H9 (cell line): ENCODE results near the gene ZNF423. TPM values are rescaled to one million over a fixed set of nuclear protein-coding genes. Genes with fewer than 3 reads are reported as not detected.

Experiments used
- DNase-seq: peaks from one replicate; pipeline ENCODE4 v3.0.0-alpha.2; 2017
- H2AFZ ChIP-seq: one replicate; pipeline ENCODE4 v1.6.1; 2013; ENCODE audit warnings: mild to moderate bottlenecking, low read length, control low read depth, moderate library complexity
- H2AK5ac ChIP-seq: 2 replicates; pipeline ENCODE4 v1.6.1; 2013; ENCODE audit warnings: low read length, control low read depth, mixed read lengths; ENCODE audit not compliant: insufficient read length
- H2BK120ac ChIP-seq: one replicate; pipeline ENCODE4 v1.6.1; 2013; ENCODE audit warnings: low read depth, mild to moderate bottlenecking, low read length, control low read depth, inconsistent platforms; ENCODE audit not compliant: poor library complexity, severe bottlenecking
- H2BK12ac ChIP-seq: 2 replicates; pipeline ENCODE4 v1.6.1; 2013; ENCODE audit warnings: low read length, control low read depth, mixed read lengths, low read depth; ENCODE audit not compliant: insufficient read length
- H2BK15ac ChIP-seq: 2 replicates; pipeline ENCODE4 v1.6.1; 2013; ENCODE audit warnings: low read depth, low read length, control low read depth
- H2BK20ac ChIP-seq: one replicate; pipeline ENCODE4 v1.6.1; 2013; ENCODE audit warnings: low read depth, mild to moderate bottlenecking, low read length, control low read depth, inconsistent platforms; ENCODE audit not compliant: poor library complexity, severe bottlenecking
- H2BK5ac ChIP-seq: 2 replicates; pipeline ENCODE4 v1.6.1; 2013; ENCODE audit warnings: low read length, control low read depth, mixed read lengths; ENCODE audit not compliant: insufficient read length
- H3K14ac ChIP-seq: 2 replicates; pipeline ENCODE4 v1.6.1; 2013; ENCODE audit warnings: low read length, control low read depth; ENCODE audit not compliant: insufficient read depth
- H3K18ac ChIP-seq: 2 replicates; pipeline ENCODE4 v1.6.1; 2013; ENCODE audit warnings: low read depth, mild to moderate bottlenecking, mixed read lengths, low read length, control low read depth; ENCODE audit not compliant: insufficient read length
- H3K23ac ChIP-seq: 2 replicates; pipeline ENCODE4 v1.6.1; 2013; ENCODE audit warnings: low read length, control low read depth, mixed read lengths, low read depth; ENCODE audit not compliant: insufficient read length
- H3K23me2 ChIP-seq: 2 replicates; pipeline ENCODE4 v1.6.1; 2013; ENCODE audit warnings: low read depth, mild to moderate bottlenecking, mixed read lengths, low read length, control low read depth; ENCODE audit not compliant: insufficient read length, poor library complexity, severe bottlenecking
- H3K27ac ChIP-seq: 2 replicates; pipeline ENCODE4 v1.5.1; 2013; ENCODE audit warnings: low read length, control low read depth, mixed read lengths, low read depth; ENCODE audit not compliant: insufficient read length
- H3K27me3 ChIP-seq: 2 replicates; pipeline ENCODE4 v1.6.1; 2013; ENCODE audit warnings: low read length, control low read depth, inconsistent platforms; ENCODE audit not compliant: insufficient read depth
- H3K4ac ChIP-seq: 2 replicates; pipeline ENCODE4 v1.6.1; 2013; ENCODE audit warnings: low read depth, mild to moderate bottlenecking, control low read depth, inconsistent platforms, low read length, moderate library complexity
- H3K4me1 ChIP-seq: 2 replicates; pipeline ENCODE4 v1.6.1; 2013; ENCODE audit warnings: low read length, control low read depth, inconsistent platforms; ENCODE audit not compliant: insufficient read depth
- H3K4me2 ChIP-seq: 2 replicates; pipeline ENCODE4 v1.6.1; 2013; ENCODE audit warnings: low read length, control low read depth, mixed read lengths; ENCODE audit not compliant: insufficient read length, insufficient read depth
- H3K56ac ChIP-seq: 2 replicates; pipeline ENCODE4 v1.6.1; 2013; ENCODE audit warnings: low read depth, mild to moderate bottlenecking, mixed read lengths, low read length, control low read depth; ENCODE audit not compliant: insufficient read length
- H3K79me1 ChIP-seq: 2 replicates; pipeline ENCODE4 v1.6.1; 2013; ENCODE audit warnings: low read depth, mild to moderate bottlenecking, moderate library complexity, low read length, control low read depth, inconsistent platforms; ENCODE audit not compliant: insufficient read depth, poor library complexity, severe bottlenecking
- H3K79me2 ChIP-seq: 2 replicates; pipeline ENCODE4 v1.6.1; 2013; ENCODE audit warnings: low read length, control low read depth, inconsistent platforms; ENCODE audit not compliant: insufficient read depth
- H3K9ac ChIP-seq: 2 replicates; pipeline ENCODE4 v1.6.1; 2013; ENCODE audit warnings: low read length, control low read depth, mixed read lengths; ENCODE audit not compliant: insufficient read length; ENCODE audit errors: extremely low read depth
- H3K9me3 ChIP-seq: one replicate; pipeline ENCODE4 v1.6.1; 2013; ENCODE audit warnings: low read depth, low read length, inconsistent platforms; ENCODE audit not compliant: control insufficient read depth
- H3T11ph ChIP-seq: one replicate; pipeline ENCODE4 v1.6.1; 2013; ENCODE audit warnings: mild to moderate bottlenecking, low read length, control low read depth, inconsistent platforms
- H4K20me1 ChIP-seq: one replicate; pipeline ENCODE4 v1.6.1; 2013; ENCODE audit not compliant: control insufficient read depth, insufficient read length, insufficient read depth
- H4K5ac ChIP-seq: 2 replicates; pipeline ENCODE4 v1.6.1; 2013; ENCODE audit warnings: low read depth, mild to moderate bottlenecking, mixed read lengths, low read length, control low read depth; ENCODE audit not compliant: insufficient read length
- H4K8ac ChIP-seq: replicated peaks from 2 replicates; pipeline ENCODE4 v1.6.1; 2013; ENCODE audit warnings: low read length, control low read depth, mixed read lengths, low read depth; ENCODE audit not compliant: insufficient read length
- H4K91ac ChIP-seq: 2 replicates; pipeline ENCODE4 v1.6.1; 2013; ENCODE audit warnings: low read depth, mild to moderate bottlenecking, moderate library complexity, mixed read lengths, low read length, control low read depth; ENCODE audit not compliant: insufficient read length
- H3K27ac Mint-ChIP-seq, 3 experiments: 2 replicates in 2 of 3; 3 replicates in 1 of 3; pipeline ENCODE4 v1.8.0; 2020 to 2021; ENCODE audit warnings: mixed read lengths in 3 of 3, mild to moderate bottlenecking in 1 of 3, moderate library complexity in 1 of 3
- H3K27me3 Mint-ChIP-seq: 2 replicates; pipeline ENCODE4 v1.8.0; 2021; ENCODE audit warnings: low read depth, mild to moderate bottlenecking, moderate library complexity, mixed read lengths
- H3K36me3 Mint-ChIP-seq, 3 experiments: 2 replicates in 2 of 3; 3 replicates in 1 of 3; pipeline ENCODE4 v1.8.0; 2020 to 2021; ENCODE audit warnings: low read depth in 3 of 3, mixed read lengths in 3 of 3; ENCODE audit not compliant: insufficient read depth in 1 of 3
- H3K4me1 Mint-ChIP-seq, 2 experiments: 2 replicates each; pipeline ENCODE4 v1.8.0; 2020; ENCODE audit warnings: mixed read lengths in 2 of 2
- H3K4me3 Mint-ChIP-seq, 2 experiments: 2 replicates in 1 of 2; 3 replicates in 1 of 2; pipeline ENCODE4 v1.8.0; 2020 to 2021; ENCODE audit warnings: mild to moderate bottlenecking in 2 of 2, mixed read lengths in 2 of 2, moderate library complexity in 1 of 2
- H3K9me3 Mint-ChIP-seq, 2 experiments: 2 replicates in 1 of 2; 3 replicates in 1 of 2; pipeline ENCODE4 v1.8.0; 2020; ENCODE audit warnings: mild to moderate bottlenecking in 2 of 2, mixed read lengths in 2 of 2, moderate library complexity in 1 of 2
- WGBS: extraction: QIAGEN DNeasy Blood & Tissue Kit; methylation state at CpG from one replicate; pipeline ENCODE4 v1.1.7; 2013; ENCODE audit warnings: missing lambda C conversion rate, low lambda C conversion rate, mixed read lengths; ENCODE audit not compliant: insufficient read length; ENCODE audit errors: extremely low coverage; 5-methylcytosine and 5-hydroxymethylcytosine counted together
- total RNA-seq: library from RNA; stranded (reverse); gene quantifications from 2 replicates; pipeline ENCODE4 v1.2.1, GENCODE V29; 2021
- TF ChIP-seq, protein P1 (sequence below): fragments of 200-600 bp; sonication (generic); conservative IDR thresholded peaks from 3 replicates; pipeline ENCODE4 v1.8.0; 2021; ENCODE audit warnings: antibody characterized with exemption, mild to moderate bottlenecking

ZNF423 gene
- total RNA-seq, 1 experiment from 2014 or later, result 51.5 TPM

DNA sequence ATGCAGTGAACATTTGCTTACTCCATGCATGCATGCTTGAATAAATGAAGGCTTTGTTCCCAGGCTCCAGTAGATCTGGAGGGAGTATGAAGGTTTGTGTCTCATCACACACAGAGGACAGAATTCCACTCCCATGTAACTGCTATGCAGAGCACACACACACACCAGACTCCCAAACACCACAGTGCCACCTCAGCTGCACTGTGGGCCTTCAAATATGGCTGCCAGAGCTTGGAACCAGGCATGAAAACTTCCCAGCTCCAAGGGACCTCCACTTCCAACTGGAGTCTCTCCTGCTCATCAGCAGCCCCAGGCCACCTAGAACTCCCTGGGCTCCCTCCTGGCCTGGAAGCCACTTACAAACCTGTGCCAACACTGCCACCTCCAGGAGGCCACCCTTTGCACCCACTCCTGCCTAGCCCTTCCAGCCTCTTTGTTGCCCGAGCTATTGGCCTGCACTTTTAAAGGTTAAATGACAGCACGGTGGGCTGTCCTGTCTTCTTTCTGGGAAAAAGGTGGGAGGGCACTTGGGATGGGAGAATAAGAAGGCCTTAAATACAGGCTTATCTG lies 151.2 kb downstream of the ZNF423 start:
- DNase-seq, result peak; percentile 68
- no peak overlapping the region for H4K91ac ChIP-seq
- H3K9ac ChIP-seq, result no peak overlapping the region
- H3K27ac ChIP-seq, result no peak overlapping the region
- no peak overlapping the region for H2BK5ac ChIP-seq
- WGBS, result no CpG with 5 or more reads among the region's 2 CpGs
- H3K23me2 ChIP-seq, result peaks cover 3% of the 10 kb centered on the region
- no peak overlapping the region for H3K23ac ChIP-seq
- H2BK20ac ChIP-seq, result no peak overlapping the region
- no peak overlapping the region; a peak in 1 of 5 replicates for H3K4me3 Mint-ChIP-seq
- TF ChIP-seq, protein P1, sequence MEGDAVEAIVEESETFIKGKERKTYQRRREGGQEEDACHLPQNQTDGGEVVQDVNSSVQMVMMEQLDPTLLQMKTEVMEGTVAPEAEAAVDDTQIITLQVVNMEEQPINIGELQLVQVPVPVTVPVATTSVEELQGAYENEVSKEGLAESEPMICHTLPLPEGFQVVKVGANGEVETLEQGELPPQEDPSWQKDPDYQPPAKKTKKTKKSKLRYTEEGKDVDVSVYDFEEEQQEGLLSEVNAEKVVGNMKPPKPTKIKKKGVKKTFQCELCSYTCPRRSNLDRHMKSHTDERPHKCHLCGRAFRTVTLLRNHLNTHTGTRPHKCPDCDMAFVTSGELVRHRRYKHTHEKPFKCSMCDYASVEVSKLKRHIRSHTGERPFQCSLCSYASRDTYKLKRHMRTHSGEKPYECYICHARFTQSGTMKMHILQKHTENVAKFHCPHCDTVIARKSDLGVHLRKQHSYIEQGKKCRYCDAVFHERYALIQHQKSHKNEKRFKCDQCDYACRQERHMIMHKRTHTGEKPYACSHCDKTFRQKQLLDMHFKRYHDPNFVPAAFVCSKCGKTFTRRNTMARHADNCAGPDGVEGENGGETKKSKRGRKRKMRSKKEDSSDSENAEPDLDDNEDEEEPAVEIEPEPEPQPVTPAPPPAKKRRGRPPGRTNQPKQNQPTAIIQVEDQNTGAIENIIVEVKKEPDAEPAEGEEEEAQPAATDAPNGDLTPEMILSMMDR, result peak; percentile 60
- H2AK5ac ChIP-seq, result no peak overlapping the region
- H3K4me1 Mint-ChIP-seq, result peaks cover 68% of the 10 kb centered on the region in 2 experiments
- no peak overlapping the region for H2AFZ ChIP-seq
- H3K4ac ChIP-seq, result no peak overlapping the region
- no peaks in the 10 kb centered on the region for H4K20me1 ChIP-seq
- H3K79me2 ChIP-seq, result no peaks in the 10 kb centered on the region
- no peak overlapping the region for H3K14ac ChIP-seq
- H3K27ac Mint-ChIP-seq, result peak overlapping the region in 2 of 3 experiments; percentile 57 to 87; a peak in 2 of 7 replicates
- no peak overlapping the region for H3K18ac ChIP-seq
- no peak overlapping the region for H2BK15ac ChIP-seq
- no peaks in the 10 kb centered on the region for H3K9me3 Mint-ChIP-seq
- no peak overlapping the region for H2BK12ac ChIP-seq
- no peaks in the 10 kb centered on the region for H3K27me3 Mint-ChIP-seq
- H3T11ph ChIP-seq, result no peak overlapping the region
- no peak overlapping the region for H4K5ac ChIP-seq
- no peaks in the 10 kb centered on the region for H3K79me1 ChIP-seq
- H4K8ac ChIP-seq, result no peak overlapping the region
- H3K9me3 ChIP-seq, result no peaks in the 10 kb centered on the region
- H3K4me2 ChIP-seq, result no peak overlapping the region
- H3K4me1 ChIP-seq, result peaks cover 10% of the 10 kb centered on the region
- no peak overlapping the region for H3K56ac ChIP-seq
- H2BK120ac ChIP-seq, result no peak overlapping the region
- no peaks in the 10 kb centered on the region for H3K27me3 ChIP-seq
- no peaks in the 10 kb centered on the region; a peak in 2 of 7 replicates for H3K36me3 Mint-ChIP-seq
